WERI-Rb-1 (cell line): ENCODE data around the gene SLC1A7.

Experiments
- DNase-seq: peaks from one replicate; pipeline ENCODE4 v3.0.0-alpha.2; 2020
- H3K27ac ChIP-seq: fragments of 250-450 bp; sonication (Bioruptor Pico); 2 replicates; pipeline ENCODE4 v1.5.1; 2020; ENCODE audit warnings: mild to moderate bottlenecking, moderate library complexity
- H3K27me3 ChIP-seq: fragments of 250-450 bp; sonication (Bioruptor Pico); 2 replicates; pipeline ENCODE4 v1.5.1; 2021; ENCODE audit warnings: mild to moderate bottlenecking, low read depth, moderate library complexity; ENCODE audit not compliant: insufficient read depth, severe bottlenecking
- H3K36me3 ChIP-seq: fragments of 250-450 bp; sonication (Bioruptor Pico); 2 replicates; pipeline ENCODE4 v1.5.1; 2020; ENCODE audit warnings: mild to moderate bottlenecking, moderate library complexity
- H3K4me3 ChIP-seq: 2 replicates; pipeline ENCODE4 v1.5.1; 2011; ENCODE audit warnings: low read depth, mild to moderate bottlenecking, control low read depth, low read length
- H3K9me3 ChIP-seq: fragments of 250-450 bp; sonication (Bioruptor Pico); 2 replicates; pipeline ENCODE4 v1.5.1; 2021; ENCODE audit warnings: mild to moderate bottlenecking, moderate library complexity; ENCODE audit not compliant: severe bottlenecking
- TF ChIP-seq, protein P1 (sequence below): IDR thresholded peaks from 2 replicates; pipeline ENCODE4 v1.5.1; 2011; ENCODE audit warnings: low read depth, mild to moderate bottlenecking, control low read depth, inconsistent platforms, low read length

The SLC1A7 gene

DNA sequence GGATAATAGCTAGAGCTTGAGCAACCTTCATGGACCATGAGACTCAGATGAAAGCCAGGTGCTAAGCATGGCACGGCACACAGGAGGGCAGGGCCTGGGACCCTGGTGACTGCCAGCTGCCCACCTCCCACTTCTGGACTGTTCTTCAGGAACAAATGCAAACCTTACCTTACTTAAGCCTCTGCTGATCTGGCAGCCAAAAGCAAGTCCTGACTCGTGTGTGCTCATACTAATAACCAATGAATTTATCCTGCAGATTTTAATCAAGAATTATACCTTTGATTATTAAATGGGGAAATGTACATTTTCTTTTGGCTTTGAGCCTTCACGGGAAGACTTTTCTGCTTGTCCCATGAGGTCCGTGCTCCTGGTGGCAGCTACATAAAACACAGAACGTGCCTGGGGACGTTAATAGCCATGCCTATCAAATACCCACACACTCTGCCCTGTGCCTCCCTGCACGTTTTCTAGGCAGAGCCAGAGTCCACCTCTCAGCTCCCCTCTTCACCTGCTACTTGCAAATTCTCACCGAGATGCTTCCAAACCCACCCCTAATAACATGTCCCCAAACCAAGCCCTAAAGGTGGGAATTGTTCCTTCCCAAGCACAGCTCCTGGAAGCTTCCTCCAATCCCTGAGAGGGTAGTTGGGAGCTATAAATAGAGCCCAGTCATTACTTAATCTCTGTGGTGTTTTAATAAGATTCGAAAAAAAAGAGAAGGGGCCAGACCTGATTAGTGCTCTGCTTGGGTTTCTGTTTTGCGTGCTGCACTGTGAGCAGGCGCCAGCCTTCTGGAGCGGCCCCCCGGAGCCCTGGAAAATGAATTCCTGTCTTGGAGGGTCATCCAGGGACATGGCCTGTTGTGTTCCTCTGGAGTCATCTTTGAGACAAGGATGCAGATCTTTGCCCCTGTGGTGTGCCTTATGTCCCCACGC lies 33.5 kb downstream of the SLC1A7 start:
- H3K27ac ChIP-seq: peak overlapping the region; percentile 87
- no peaks in the 10 kb centered on the region for H3K27me3 ChIP-seq
- no peak overlapping the region for H3K4me3 ChIP-seq
- H3K36me3 ChIP-seq: peaks cover 77% of the 10 kb centered on the region
- no peaks in the 10 kb centered on the region for H3K9me3 ChIP-seq
- DNase-seq: peak; percentile 86
- TF ChIP-seq, protein P1, sequence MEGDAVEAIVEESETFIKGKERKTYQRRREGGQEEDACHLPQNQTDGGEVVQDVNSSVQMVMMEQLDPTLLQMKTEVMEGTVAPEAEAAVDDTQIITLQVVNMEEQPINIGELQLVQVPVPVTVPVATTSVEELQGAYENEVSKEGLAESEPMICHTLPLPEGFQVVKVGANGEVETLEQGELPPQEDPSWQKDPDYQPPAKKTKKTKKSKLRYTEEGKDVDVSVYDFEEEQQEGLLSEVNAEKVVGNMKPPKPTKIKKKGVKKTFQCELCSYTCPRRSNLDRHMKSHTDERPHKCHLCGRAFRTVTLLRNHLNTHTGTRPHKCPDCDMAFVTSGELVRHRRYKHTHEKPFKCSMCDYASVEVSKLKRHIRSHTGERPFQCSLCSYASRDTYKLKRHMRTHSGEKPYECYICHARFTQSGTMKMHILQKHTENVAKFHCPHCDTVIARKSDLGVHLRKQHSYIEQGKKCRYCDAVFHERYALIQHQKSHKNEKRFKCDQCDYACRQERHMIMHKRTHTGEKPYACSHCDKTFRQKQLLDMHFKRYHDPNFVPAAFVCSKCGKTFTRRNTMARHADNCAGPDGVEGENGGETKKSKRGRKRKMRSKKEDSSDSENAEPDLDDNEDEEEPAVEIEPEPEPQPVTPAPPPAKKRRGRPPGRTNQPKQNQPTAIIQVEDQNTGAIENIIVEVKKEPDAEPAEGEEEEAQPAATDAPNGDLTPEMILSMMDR: no peak

DNA sequence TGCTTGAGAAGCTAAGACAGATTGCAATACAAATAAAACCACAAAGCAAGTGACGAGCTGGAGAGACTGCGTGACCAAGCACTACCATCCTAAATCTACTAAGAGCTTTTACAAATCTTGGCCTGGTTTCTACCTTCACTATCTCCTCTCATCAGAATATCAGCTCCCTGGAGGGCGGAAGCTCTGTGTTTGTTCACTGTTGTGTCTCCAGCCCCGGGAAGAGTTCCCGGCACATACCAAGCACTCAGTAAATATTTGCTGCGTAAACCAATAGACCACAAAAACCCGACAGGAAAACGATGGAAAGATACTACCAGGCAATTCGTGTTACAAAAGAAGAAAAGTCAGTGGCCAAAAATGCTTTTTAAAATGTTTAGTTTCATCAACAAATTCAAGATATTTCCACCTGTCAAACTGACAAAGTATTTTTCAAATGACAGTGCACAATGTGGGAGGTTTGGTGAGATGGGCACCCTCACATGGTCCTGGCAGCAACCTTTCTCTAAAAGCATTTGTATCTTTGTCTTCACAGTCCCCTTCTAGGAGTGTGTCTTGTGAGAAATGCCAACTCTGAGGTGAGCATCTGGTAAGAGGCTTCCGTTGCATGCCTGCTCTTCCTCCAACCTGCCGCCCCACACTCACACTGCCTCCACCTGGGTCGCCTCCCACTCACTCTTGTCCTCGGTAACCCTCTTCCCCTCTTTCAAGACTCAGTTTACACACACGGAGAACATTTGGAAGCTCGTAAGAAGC lies 34.7 kb downstream of the SLC1A7 start:
- no peak for DNase-seq
- TF ChIP-seq, protein P1: no peak
- H3K4me3 ChIP-seq: no peak overlapping the region
- H3K36me3 ChIP-seq: peaks cover 77% of the 10 kb centered on the region
- H3K27ac ChIP-seq: peak overlapping the region; percentile 87
- no peaks in the 10 kb centered on the region for H3K27me3 ChIP-seq
- no peaks in the 10 kb centered on the region for H3K9me3 ChIP-seq

DNA sequence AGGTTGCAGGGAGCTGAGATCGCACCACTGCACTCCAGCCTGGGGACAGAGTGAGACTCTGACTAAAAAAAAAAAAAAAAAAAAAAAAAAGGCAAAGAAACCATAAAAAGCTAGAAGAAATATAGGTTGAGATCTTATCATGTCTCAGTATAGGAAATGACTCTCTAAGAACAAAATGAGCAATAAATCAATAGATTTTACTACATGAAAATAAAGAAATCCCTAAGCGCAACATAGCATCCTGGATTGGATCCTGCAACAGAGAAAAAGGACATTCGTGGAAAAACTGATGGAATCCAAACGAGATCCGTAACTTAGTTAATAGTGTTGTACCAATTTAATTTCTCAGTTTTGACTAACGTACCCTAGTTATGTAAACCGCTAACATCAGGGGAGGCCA lies 35.3 kb downstream of the SLC1A7 start:
- no peaks in the 10 kb centered on the region for H3K9me3 ChIP-seq
- peak overlapping the region; percentile 4; the same call in 1 of the 2 replicates for H3K27ac ChIP-seq
- DNase-seq: no peak
- H3K36me3 ChIP-seq: peaks cover 77% of the 10 kb centered on the region
- H3K27me3 ChIP-seq: no peaks in the 10 kb centered on the region
- TF ChIP-seq, protein P1: no peak
- H3K4me3 ChIP-seq: no peak overlapping the region

- Histone ChIP-seq H3K4me3 (no peak overlapping the region), H3K36me3 (peaks cover 61% of the 10 kb centered on the region), H3K27me3 (no peaks in the 10 kb centered on the region), H3K27ac (peak overlapping the region; percentile 16), H3K9me3 (peaks cover 14% of the 10 kb centered on the region)
- TF ChIP-seq, protein P1: no peak
- no peak for DNase-seq
Observed at GRCh38 chr1:53104289-53104913, 38.0 kb downstream of the SLC1A7 start.

DNA sequence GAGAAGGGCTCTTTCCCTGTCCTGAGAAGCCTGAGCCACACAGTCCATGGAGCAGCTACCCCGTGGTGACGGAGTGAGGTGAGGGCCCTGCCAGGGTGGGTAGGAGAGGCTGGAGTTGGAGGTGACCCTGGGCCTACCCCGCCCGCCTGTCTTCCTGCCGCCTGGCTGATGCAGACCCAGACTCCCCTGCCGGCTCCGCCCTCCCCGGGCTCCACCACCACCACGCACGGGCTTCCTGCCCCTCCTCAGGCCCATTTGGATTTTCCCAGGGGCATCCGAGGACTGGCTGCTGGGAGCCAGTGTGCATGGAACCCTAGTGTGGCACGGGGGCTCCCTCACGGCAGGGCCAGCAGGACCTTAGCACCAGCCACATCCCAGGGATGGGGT lies 47.9 kb downstream of the SLC1A7 start:
- no peak for DNase-seq
- no peak overlapping the region for H3K4me3 ChIP-seq
- peaks cover 55% of the 10 kb centered on the region for H3K36me3 ChIP-seq
- H3K27ac ChIP-seq: peak overlapping the region; percentile 24
- no peaks in the 10 kb centered on the region for H3K27me3 ChIP-seq
- H3K9me3 ChIP-seq: peaks cover 11% of the 10 kb centered on the region
- TF ChIP-seq, protein P1: no peak
